Measurements from ENCODE around the gene PTPRM. TPM values are rescaled to one million over a fixed set of nuclear protein-coding genes. Genes with fewer than 3 reads are reported as not detected.

The PTPRM gene
- total RNA-seq, 1 experiment from 2014 or later: 6.2 TPM

DNA sequence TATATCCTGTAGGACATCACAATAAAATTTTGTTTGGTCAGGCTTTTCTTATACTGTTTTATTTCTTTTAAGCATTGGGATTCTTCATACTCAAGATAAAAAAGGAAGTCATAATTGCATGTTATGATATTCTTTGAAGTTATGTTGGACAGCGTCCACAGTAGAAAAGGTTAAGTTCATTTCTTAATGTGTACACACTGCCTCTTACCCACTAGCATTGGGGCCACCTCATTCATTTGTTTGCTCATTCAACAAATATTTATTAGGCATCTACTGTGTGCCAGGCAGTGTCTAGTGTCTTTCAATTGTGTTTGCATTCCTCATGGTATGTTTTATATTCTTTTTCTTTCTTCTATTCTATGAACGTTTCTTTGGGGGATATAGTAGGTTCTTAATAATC lies 70.2 kb downstream of the PTPRM start:
- no peak overlapping the region for H3K56ac ChIP-seq (ENCODE audit: insufficient read length, low read depth, low read length)
- H2BK12ac ChIP-seq (ENCODE audit: insufficient read length, low read depth, low read length): no peak overlapping the region
- no peaks in the 10 kb centered on the region for H4K20me1 ChIP-seq (ENCODE audit: control insufficient read depth, insufficient read depth, insufficient read length)
- no peak overlapping the region for H3K27ac ChIP-seq (ENCODE audit: insufficient read length, low read depth, low read length)
- Mint-ChIP-seq H3K27me3 (ENCODE audit: low read depth) (no peaks in the 10 kb centered on the region), H3K27ac (no peak overlapping the region), H3K36me3 (ENCODE audit: insufficient read depth in 1 of 3, low read depth in 3 of 3) (no peaks in the 10 kb centered on the region; a peak in 1 of 7 replicates), H3K9me3 (no peaks in the 10 kb centered on the region), H3K4me1 (peaks cover under 1% of the 10 kb centered on the region in 2 experiments; a peak in 1 of 4 replicates), H3K4me3 (no peak overlapping the region)
- no peak overlapping the region for H4K5ac ChIP-seq (ENCODE audit: insufficient read length, low read depth, low read length)
- no peak for DNase-seq
- H3K23me2 ChIP-seq (ENCODE audit: insufficient read length, low read depth, low read length, poor library complexity, severe bottlenecking): no peaks in the 10 kb centered on the region
- H3K4me1 ChIP-seq (ENCODE audit: insufficient read depth, low read length): no peaks in the 10 kb centered on the region
- H2BK20ac ChIP-seq (ENCODE audit: low read depth, low read length, poor library complexity, severe bottlenecking): no peak overlapping the region
- H2BK120ac ChIP-seq (ENCODE audit: low read depth, low read length, poor library complexity, severe bottlenecking): no peak overlapping the region
- no peak overlapping the region for H4K8ac ChIP-seq (replicated peaks; ENCODE audit: insufficient read length, low read depth, low read length)
- H3K9me3 ChIP-seq (ENCODE audit: control insufficient read depth, low read depth, low read length): no peaks in the 10 kb centered on the region
- H2AFZ ChIP-seq (ENCODE audit: low read length): no peak overlapping the region
- H3K9ac ChIP-seq (ENCODE audit: extremely low read depth, insufficient read length, low read length): no peak overlapping the region
- no peaks in the 10 kb centered on the region for H3K79me2 ChIP-seq (ENCODE audit: insufficient read depth, low read length)
- no peak overlapping the region for H3K14ac ChIP-seq (ENCODE audit: insufficient read depth, low read length)
- TF ChIP-seq, protein P1, sequence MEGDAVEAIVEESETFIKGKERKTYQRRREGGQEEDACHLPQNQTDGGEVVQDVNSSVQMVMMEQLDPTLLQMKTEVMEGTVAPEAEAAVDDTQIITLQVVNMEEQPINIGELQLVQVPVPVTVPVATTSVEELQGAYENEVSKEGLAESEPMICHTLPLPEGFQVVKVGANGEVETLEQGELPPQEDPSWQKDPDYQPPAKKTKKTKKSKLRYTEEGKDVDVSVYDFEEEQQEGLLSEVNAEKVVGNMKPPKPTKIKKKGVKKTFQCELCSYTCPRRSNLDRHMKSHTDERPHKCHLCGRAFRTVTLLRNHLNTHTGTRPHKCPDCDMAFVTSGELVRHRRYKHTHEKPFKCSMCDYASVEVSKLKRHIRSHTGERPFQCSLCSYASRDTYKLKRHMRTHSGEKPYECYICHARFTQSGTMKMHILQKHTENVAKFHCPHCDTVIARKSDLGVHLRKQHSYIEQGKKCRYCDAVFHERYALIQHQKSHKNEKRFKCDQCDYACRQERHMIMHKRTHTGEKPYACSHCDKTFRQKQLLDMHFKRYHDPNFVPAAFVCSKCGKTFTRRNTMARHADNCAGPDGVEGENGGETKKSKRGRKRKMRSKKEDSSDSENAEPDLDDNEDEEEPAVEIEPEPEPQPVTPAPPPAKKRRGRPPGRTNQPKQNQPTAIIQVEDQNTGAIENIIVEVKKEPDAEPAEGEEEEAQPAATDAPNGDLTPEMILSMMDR (conservative IDR thresholded peaks at IDR 0.05): no peak
- no peak overlapping the region for H2AK5ac ChIP-seq (ENCODE audit: insufficient read length, low read length)
- H3K4ac ChIP-seq (ENCODE audit: low read depth, low read length): no peak overlapping the region
- H2BK5ac ChIP-seq (ENCODE audit: insufficient read length, low read length): no peak overlapping the region
- H3K79me1 ChIP-seq (ENCODE audit: insufficient read depth, low read depth, low read length, poor library complexity, severe bottlenecking): no peaks in the 10 kb centered on the region
- H3K4me2 ChIP-seq (ENCODE audit: insufficient read depth, insufficient read length, low read length): no peak overlapping the region
- no peak overlapping the region for H3T11ph ChIP-seq (ENCODE audit: low read length)
- H2BK15ac ChIP-seq (ENCODE audit: low read depth, low read length): no peak overlapping the region
- no peak overlapping the region for H4K91ac ChIP-seq (ENCODE audit: insufficient read length, low read depth, low read length)
- H3K27me3 ChIP-seq (ENCODE audit: insufficient read depth, low read length): no peaks in the 10 kb centered on the region
- WGBS (ENCODE audit: extremely low coverage, insufficient read length, low lambda C conversion rate): no CpG with 5 or more reads among the region's 2 CpGs
- no peak overlapping the region for H3K23ac ChIP-seq (ENCODE audit: insufficient read length, low read depth, low read length)
- H3K18ac ChIP-seq (ENCODE audit: insufficient read length, low read depth, low read length): no peak overlapping the region
